HCT116 (cell line): ENCODE data around the gene ACTR6. TPM values are rescaled to one million over a fixed set of nuclear protein-coding genes. Genes with fewer than 3 reads are reported as not detected.

Source experiments
- ATAC-seq: fragments of 200-7000 bp; cut with Tn5 transposase; 2 replicates; pipeline ENCODE4 v1.9.1; 2020; ENCODE audit warnings: mild to moderate bottlenecking, moderate library complexity
- BruUV-seq: library from RNA; stranded (reverse); fragments of 400-500 nt; replicated peaks from 2 replicates; lab custom pipeline; 2021; lab: Mats Ljungman, UMichigan
- CTCF ChIA-PET: fragments of 300-600 bp; sonication (Branson Sonifier 250); formaldehyde crosslinking; loops from one replicate; lab custom pipeline; 2021; ENCODE audit warnings: antibody characterized with exemption; lab: Charles Lee
- POLR2A ChIA-PET: fragments of 300-600, 350-600 bp; sonication (Branson Sonifier 250); formaldehyde crosslinking; loops from one replicate; lab custom pipeline; 2021; ENCODE audit warnings: antibody characterized with exemption; lab: Charles Lee
- RAD21 ChIA-PET, 2 experiments: fragments of 300-600 bp; sonication (Branson Sonifier 250); formaldehyde crosslinking; loops; one replicate each; lab custom pipeline; 2023; ENCODE audit warnings: low total read pairs in 2 of 2; ENCODE audit not compliant: uncharacterized antibody in 2 of 2, unreplicated experiment in 2 of 2, low non-redundant PET in 1 of 2; lab: Charles Lee
- DNase-seq: peaks from one replicate; pipeline ENCODE4 v3.0.0-alpha.2; 2010; ENCODE audit warnings: low read depth, low spot score
- H2AFZ ChIP-seq: fragments of 200-600 bp; shearing (Covaris generic), sonication (generic); 2 replicates; pipeline ENCODE4 v1.6.1; 2017; ENCODE audit warnings: low read depth, mixed run types, mixed read lengths, antibody characterized with exemption, low read length; ENCODE audit not compliant: poor library complexity, severe bottlenecking
- H3K27ac ChIP-seq: 2 replicates; pipeline ENCODE4 v1.5.1; 2012; ENCODE audit warnings: low read depth, low read length
- H3K27me3 ChIP-seq: fragments of 200-600 bp; sonication (generic); 2 replicates; pipeline ENCODE4 v1.6.1; 2016; ENCODE audit warnings: mixed run types, low read length, mixed read lengths; ENCODE audit not compliant: insufficient read depth
- H3K36me3 ChIP-seq, 2 experiments: fragments of 200-500 bp in 1 of 2; fragments of 200-600 bp in 1 of 2; sonication (Bioruptor generic) in 1 of 2; sonication (generic) in 1 of 2; 2 replicates each; pipeline versions ENCODE4 v1.5.1 to v1.6.1; 2014 to 2016; ENCODE audit warnings: low read length in 2 of 2, inconsistent platforms in 1 of 2, mixed read lengths in 1 of 2, mixed run types in 1 of 2; ENCODE audit not compliant: insufficient read depth in 2 of 2, control insufficient read depth in 1 of 2
- H3K4me1 ChIP-seq, 2 experiments: fragments of 200-600 bp in 1 of 2; sonication (generic) in 1 of 2; 2 replicates each; pipeline versions ENCODE4 v1.5.1 to v1.6.1; 2012 to 2017; ENCODE audit warnings: low read length in 2 of 2, inconsistent platforms in 1 of 2, mild to moderate bottlenecking in 1 of 2, mixed read lengths in 1 of 2, mixed run types in 1 of 2, moderate library complexity in 1 of 2; ENCODE audit not compliant: insufficient read depth in 2 of 2, control insufficient read depth in 1 of 2
- H3K4me2 ChIP-seq: fragments of 200-600 bp; sonication (generic); 2 replicates; pipeline ENCODE4 v1.6.1; 2017; ENCODE audit warnings: mixed run types, low read length, mixed read lengths
- H3K4me3 ChIP-seq, 2 experiments: fragments of 200-600 bp in 1 of 2; sonication (generic) in 1 of 2; replicated peaks in 1 of 2; 2 replicates each; pipeline ENCODE4 v1.5.1; 2011 to 2016; ENCODE audit warnings: low read length in 2 of 2, control low read depth in 1 of 2, low read depth in 1 of 2, mild to moderate bottlenecking in 1 of 2, mixed read lengths in 1 of 2, mixed run types in 1 of 2
- H3K79me2 ChIP-seq: fragments of 200-600 bp; sonication (generic); 2 replicates; pipeline ENCODE4 v1.6.1; 2017; ENCODE audit warnings: mild to moderate bottlenecking, mixed run types, low read length, moderate library complexity, mixed read lengths; ENCODE audit not compliant: insufficient read depth
- H3K9ac ChIP-seq: fragments of 200-600 bp; sonication (generic); 2 replicates; pipeline ENCODE4 v1.6.1; 2016; ENCODE audit warnings: low read length, mixed read lengths
- H3K9me2 ChIP-seq: fragments of 200-600 bp; sonication (generic), shearing (Covaris generic); 2 replicates; pipeline ENCODE4 v1.6.1; 2017; ENCODE audit warnings: mixed run types, mild to moderate bottlenecking, moderate library complexity; ENCODE audit not compliant: insufficient read depth
- H3K9me3 ChIP-seq, 2 experiments: fragments of 200-500 bp in 1 of 2; fragments of 200-600 bp in 1 of 2; sonication (Bioruptor generic) in 1 of 2; sonication (generic) in 1 of 2; 2 replicates each; pipeline ENCODE4 v1.6.1; 2014 to 2017; ENCODE audit warnings: low read length in 2 of 2, mixed read lengths in 2 of 2, inconsistent platforms in 1 of 2, low read depth in 1 of 2, mild to moderate bottlenecking in 1 of 2, mixed run types in 1 of 2, moderate library complexity in 1 of 2; ENCODE audit not compliant: control insufficient read depth in 1 of 2, insufficient read depth in 1 of 2
- H4K20me1 ChIP-seq: fragments of 200-600 bp; sonication (generic), shearing (Covaris generic); 2 replicates; pipeline ENCODE4 v1.6.1; 2017; ENCODE audit warnings: mixed run types, mild to moderate bottlenecking, moderate library complexity; ENCODE audit not compliant: insufficient read depth
- ATF3 ChIP-seq: IDR thresholded peaks from 2 replicates; pipeline ENCODE4 v1.6.1; 2012
- CBX3 ChIP-seq: IDR thresholded peaks from 2 replicates; pipeline ENCODE4 v1.6.1; 2012; ENCODE audit warnings: low read depth
- CEBPB ChIP-seq: IDR thresholded peaks from 2 replicates; pipeline ENCODE4 v1.6.1; 2012; ENCODE audit warnings: low read depth
- CTCF ChIP-seq, 3 experiments: fragments of 200-600 bp in 1 of 3; sonication (generic) in 1 of 3; IDR thresholded peaks in 2 of 3; conservative IDR thresholded peaks in 1 of 3; 2 replicates each; pipeline ENCODE4 v1.5.1; 2012 to 2017; ENCODE audit warnings: low read depth in 2 of 3, low read length in 2 of 3, antibody characterized with exemption in 1 of 3, borderline replicate concordance in 1 of 3, control low read depth in 1 of 3, mild to moderate bottlenecking in 1 of 3, mixed read lengths in 1 of 3, mixed run types in 1 of 3, moderate library complexity in 1 of 3; ENCODE audit not compliant: insufficient read depth in 1 of 3
- ELF1 ChIP-seq: IDR thresholded peaks from 2 replicates; pipeline ENCODE4 v1.6.1; 2012; ENCODE audit warnings: low read depth, borderline replicate concordance
- FOSL1 ChIP-seq: IDR thresholded peaks from 2 replicates; pipeline ENCODE4 v1.6.1; 2012; ENCODE audit warnings: low read depth
- POLR2A ChIP-seq: IDR thresholded peaks from 2 replicates; pipeline ENCODE4 v1.7.0; 2011; ENCODE audit warnings: borderline replicate concordance; ENCODE audit not compliant: insufficient read depth, insufficient read length; ENCODE audit errors: extremely low read depth
- REST ChIP-seq: IDR thresholded peaks from 2 replicates; pipeline ENCODE4 v1.6.1; 2012; ENCODE audit warnings: low read depth
- SIN3A ChIP-seq: IDR thresholded peaks from 2 replicates; pipeline ENCODE4 v1.6.1; 2012; ENCODE audit warnings: low read depth
- SRF ChIP-seq: IDR thresholded peaks from 2 replicates; pipeline ENCODE4 v1.6.1; 2012; ENCODE audit warnings: low read depth
- TCF7L2 ChIP-seq: IDR thresholded peaks from 2 replicates; pipeline ENCODE4 v1.7.0; 2011; ENCODE audit warnings: borderline replicate concordance, inconsistent platforms; ENCODE audit not compliant: insufficient read depth, insufficient read length; ENCODE audit errors: extremely low read depth
- YY1 ChIP-seq: IDR thresholded peaks from 2 replicates; pipeline ENCODE4 v1.6.1; 2011; ENCODE audit warnings: low read length, low read depth, moderate library complexity, mild to moderate bottlenecking; ENCODE audit not compliant: insufficient replicate concordance; ENCODE audit errors: extremely low read depth
- ZBTB33 ChIP-seq: IDR thresholded peaks from 2 replicates; pipeline ENCODE4 v1.6.1; 2011; ENCODE audit warnings: mild to moderate bottlenecking, low read length, moderate library complexity; ENCODE audit not compliant: insufficient replicate concordance; ENCODE audit errors: extremely low read depth
- ZFX ChIP-seq: fragments of 450-650 bp; IDR thresholded peaks from 2 replicates; pipeline ENCODE4 v1.6.1; 2017
- ZNF274 ChIP-seq: fragments of 200-500 bp; sonication (Bioruptor generic); IDR thresholded peaks from 2 replicates; pipeline ENCODE4 v1.6.1; 2014; ENCODE audit warnings: mild to moderate bottlenecking, low read depth, low read length, inconsistent platforms
- intact Hi-C: fragments of 100-400 bp; cut with micrococcal nuclease; formaldehyde crosslinking; loops from 2 replicates; pipeline ENCODE4 v1.10.0; 2022
- total RNA-seq: library from RNA; stranded (reverse); gene quantifications from one replicate; pipeline ENCODE4 v1.2.1, GENCODE V29; 2021; ENCODE audit not compliant: unreplicated experiment

ACTR6 gene
- total RNA-seq, 1 experiment from 2014 or later = 40.4 TPM

GRCh38 chr12:100214518-100214917, 13.9 kb downstream of the ACTR6 start:
- H2AFZ ChIP-seq = no peak overlapping the region
- no peak for TF ChIP-seq POLR2A
- no peak for TF ChIP-seq FOSL1
- no peak for TF ChIP-seq TCF7L2
- no peak for TF ChIP-seq ZFX
- no peak for TF ChIP-seq ATF3
- no peak for TF ChIP-seq SRF
- no peak for TF ChIP-seq CEBPB
- no peak for TF ChIP-seq YY1
- no peak for TF ChIP-seq SIN3A
- TF ChIP-seq CTCF (IDR thresholded peaks at IDR 0.05 in 2 of 3, conservative IDR thresholded peaks at IDR 0.05 in 1 of 3; ENCODE audit: borderline replicate concordance in 1 of 3, insufficient read depth in 1 of 3, low read depth in 2 of 3, low read length in 2 of 3) = no peak
- TF ChIP-seq CBX3 = no peak
- TF ChIP-seq ZNF274 = no peak
- no peak for TF ChIP-seq ZBTB33
- no peak for TF ChIP-seq ELF1
- TF ChIP-seq REST = no peak
- TF ChIP-seq, all 23 proteins: peak for 0
- no peaks in the 10 kb centered on the region for H3K9me3 ChIP-seq
- intact Hi-C loops = no loop called here
- H3K9ac ChIP-seq = no peak overlapping the region
- ChIA-PET CTCF (interaction anchor here (1.1 to 1.2 kb wide), 2 partner anchors 15 to 21 kb away, joined by 3 to 4 read pairs; no protein-coding TSS in a partner anchor), RAD21 (no interaction called here), POLR2A (no interaction called here)
- no peak overlapping the region for H3K27ac ChIP-seq
- H3K36me3 ChIP-seq = peaks cover 10 to 26% of the 10 kb centered on the region in 2 experiments; a peak in 3 of 4 replicates
- no TSS peak for BruUV-seq
- H3K27me3 ChIP-seq = no peaks in the 10 kb centered on the region
- DNase-seq (no peak), ATAC-seq (no peak)
- H4K20me1 ChIP-seq = no peaks in the 10 kb centered on the region
- no peak overlapping the region for H3K4me2 ChIP-seq
- H3K9me2 ChIP-seq = no peaks in the 10 kb centered on the region
- no peaks in the 10 kb centered on the region for H3K79me2 ChIP-seq
- no peak overlapping the region for H3K4me3 ChIP-seq
- no peaks in the 10 kb centered on the region for H3K4me1 ChIP-seq
